ENCODE measurements around the gene SPECC1L. TPM values are rescaled to one million over a fixed set of nuclear protein-coding genes. Genes with fewer than 3 reads are reported as not detected.

Gene SPECC1L
- total and polyA plus RNA-seq, 2 of the 8 experiments (the other 6 are each of a cell fraction or from before 2014, with no cell fraction given), result 15.7 to 61.6 TPM

GRCh38 chr22:24393848-24394247 is 123.2 kb downstream of the SPECC1L start:
- Histone ChIP-seq H4K8ac (ENCODE audit: extremely low read depth, insufficient read depth, low read length) (no peak overlapping the region), H3K79me2 (ENCODE audit: control insufficient read depth in 1 of 2, insufficient read depth in 2 of 2, low read length in 2 of 2) (no peaks in the 10 kb centered on the region), H4K5ac (ENCODE audit: insufficient read length, low read depth, low read length) (no peak overlapping the region), H3K4ac (replicated peaks; ENCODE audit: insufficient read length, low read depth, low read length) (no peak overlapping the region), H3K23me2 (ENCODE audit: low read depth, low read length) (no peaks in the 10 kb centered on the region), H2AFZ (ENCODE audit: low read length) (no peak overlapping the region), H3K56ac (replicated peaks; ENCODE audit: insufficient read length, low read depth, low read length) (no peak overlapping the region), H2BK15ac (ENCODE audit: low read length) (no peak overlapping the region), H3K9ac (replicated peaks in 1 of 4; ENCODE audit: extremely low read depth in 1 of 4, low read depth in 3 of 4, low read length in 3 of 4) (no peak overlapping the region), H2BK20ac (ENCODE audit: low read length) (no peak overlapping the region), H2BK5ac (ENCODE audit: low read depth, low read length) (no peak overlapping the region), H3K27ac (ENCODE audit: low read depth, low read length) (no peak overlapping the region), H3K9me3 (ENCODE audit: insufficient read depth in 2 of 2, low read depth in 1 of 2, low read length in 1 of 2) (no peaks in the 10 kb centered on the region), H3K4me3 (ENCODE audit: extremely low read depth in 1 of 4, insufficient read depth in 2 of 4, low read depth in 3 of 4, low read length in 4 of 4) (no peak overlapping the region), H3K23ac (ENCODE audit: insufficient read length) (no peak overlapping the region), H3K18ac (ENCODE audit: extremely low read depth, low read length) (no peak overlapping the region), H3K4me1 (replicated peaks in 1 of 4; ENCODE audit: control insufficient read depth in 3 of 4, insufficient read depth in 4 of 4, low read length in 3 of 4) (no peaks in the 10 kb centered on the region), H3K79me1 (ENCODE audit: low read depth, low read length) (no peaks in the 10 kb centered on the region), H4K20me1 (replicated peaks in 1 of 2; ENCODE audit: control insufficient read depth in 1 of 2, insufficient read depth in 2 of 2, low read length in 2 of 2) (no peaks in the 10 kb centered on the region), H2BK120ac (replicated peaks; ENCODE audit: low read depth, low read length) (no peak overlapping the region), H3K36me3 (ENCODE audit: control insufficient read depth in 2 of 4, insufficient read depth in 4 of 4, low read length in 3 of 4) (peaks cover 0 to 9% (median 3%) of the 10 kb centered on the region in 4 experiments; a peak in 2 of 8 replicates), H4K91ac (replicated peaks; ENCODE audit: insufficient read length, low read length) (no peak overlapping the region), H2BK12ac (ENCODE audit: low read depth, low read length) (no peak overlapping the region), H2AK5ac (ENCODE audit: low read depth, low read length) (no peak overlapping the region), H3K14ac (ENCODE audit: insufficient read length) (no peak overlapping the region), H3K4me2 (ENCODE audit: insufficient read depth in 1 of 2, low read depth in 2 of 2, low read length in 2 of 2) (no peak overlapping the region), H3K27me3 (replicated peaks in 1 of 4; ENCODE audit: control insufficient read depth in 3 of 4, extremely low read depth in 1 of 4, insufficient read depth in 3 of 4, low read length in 3 of 4) (no peaks in the 10 kb centered on the region)
- DNase-seq (ENCODE audit: low read depth in 1 of 2, low spot score in 2 of 2) (no peak), FAIRE-seq (no peak)
- CTCF ChIA-PET (ENCODE audit: partially characterized antibody), result interaction anchor here (1.0 to 2.4 kb wide), 4 partner anchors 12 to 114 kb away, joined by 3 to 13 read pairs (median 4); no protein-coding TSS in a partner anchor
- POLR2A ChIA-PET (ENCODE audit: partially characterized antibody), result interaction anchor here (1.4 to 2.2 kb wide), 2 partner anchors 13 to 16 kb away, joined by 3 to 5 read pairs; no protein-coding TSS in a partner anchor
- 95% methylated on average over 3 of the region's 3 CpGs; no CpG with 5 or more reads in 1 of the 2 experiments for WGBS, 2 experiments (ENCODE audit: extremely low coverage in 1 of 2, insufficient coverage in 1 of 2, insufficient read length in 1 of 2, insufficient replicate concordance in 2 of 2, low coverage in 1 of 2, low lambda C conversion rate in 2 of 2, missing lambda C conversion rate in 1 of 2)
- TF ChIP-seq ATF3 (IDR thresholded peaks at IDR 0.05; ENCODE audit: insufficient read depth, low read depth, low read length) (no peak), TCF12 (IDR thresholded peaks at IDR 0.05; ENCODE audit: low read depth, low read length) (no peak)
